GM12872 (cell line): Measurements from ENCODE around the gene C11orf24.

ENCODE experiments used
- TF ChIP-seq, protein P1 (sequence below): IDR thresholded peaks from 3 replicates; pipeline ENCODE4 v1.5.1; 2011; ENCODE audit warnings: low read depth, mild to moderate bottlenecking, low read length, moderate library complexity; ENCODE audit not compliant: insufficient read depth

The C11orf24 gene

GRCh38 chr11:68271023-68271780 is 571 bp downstream of the C11orf24 start:
- TF ChIP-seq, protein P1, sequence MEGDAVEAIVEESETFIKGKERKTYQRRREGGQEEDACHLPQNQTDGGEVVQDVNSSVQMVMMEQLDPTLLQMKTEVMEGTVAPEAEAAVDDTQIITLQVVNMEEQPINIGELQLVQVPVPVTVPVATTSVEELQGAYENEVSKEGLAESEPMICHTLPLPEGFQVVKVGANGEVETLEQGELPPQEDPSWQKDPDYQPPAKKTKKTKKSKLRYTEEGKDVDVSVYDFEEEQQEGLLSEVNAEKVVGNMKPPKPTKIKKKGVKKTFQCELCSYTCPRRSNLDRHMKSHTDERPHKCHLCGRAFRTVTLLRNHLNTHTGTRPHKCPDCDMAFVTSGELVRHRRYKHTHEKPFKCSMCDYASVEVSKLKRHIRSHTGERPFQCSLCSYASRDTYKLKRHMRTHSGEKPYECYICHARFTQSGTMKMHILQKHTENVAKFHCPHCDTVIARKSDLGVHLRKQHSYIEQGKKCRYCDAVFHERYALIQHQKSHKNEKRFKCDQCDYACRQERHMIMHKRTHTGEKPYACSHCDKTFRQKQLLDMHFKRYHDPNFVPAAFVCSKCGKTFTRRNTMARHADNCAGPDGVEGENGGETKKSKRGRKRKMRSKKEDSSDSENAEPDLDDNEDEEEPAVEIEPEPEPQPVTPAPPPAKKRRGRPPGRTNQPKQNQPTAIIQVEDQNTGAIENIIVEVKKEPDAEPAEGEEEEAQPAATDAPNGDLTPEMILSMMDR = peak; percentile 66

DNA sequence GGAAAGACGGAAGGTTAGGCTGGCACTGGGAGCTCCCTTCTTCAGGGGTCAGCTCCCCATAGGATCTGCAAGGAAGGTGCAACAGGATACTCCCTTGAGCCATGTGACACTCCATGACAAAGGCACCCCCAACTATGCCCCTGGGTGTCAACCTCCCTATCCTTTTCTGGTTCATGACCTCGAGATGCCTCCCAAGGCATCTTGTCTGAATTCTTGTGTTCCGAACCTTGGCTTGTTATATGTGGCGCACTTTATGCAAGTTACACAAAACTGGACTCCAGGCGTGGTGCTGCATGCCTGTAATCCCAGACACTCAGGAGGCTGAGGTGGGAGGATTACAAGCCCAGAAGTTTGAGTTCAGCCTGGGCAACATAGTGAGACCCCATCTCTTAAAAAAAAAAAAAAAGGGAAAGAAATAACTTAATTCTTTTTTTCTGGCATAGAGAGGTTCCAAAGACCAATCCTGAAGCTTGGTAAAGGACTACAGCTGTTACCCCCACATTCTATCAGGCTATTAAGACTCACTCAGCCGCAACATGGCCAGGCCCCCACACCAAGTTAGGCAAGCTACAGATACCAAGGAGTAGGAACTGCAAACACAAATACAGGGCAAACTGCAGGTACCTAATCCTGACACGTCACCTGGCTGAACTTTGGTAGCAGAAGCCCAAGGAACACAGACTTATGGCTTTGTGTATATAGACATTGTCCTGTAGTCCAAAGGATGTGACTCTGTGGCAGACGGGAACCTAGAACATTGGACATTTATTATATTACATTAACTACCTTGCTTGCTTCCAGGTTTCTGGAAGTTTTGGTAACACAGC is 1.4 kb downstream of the C11orf24 start:
- TF ChIP-seq, protein P1 = no peak

DNA sequence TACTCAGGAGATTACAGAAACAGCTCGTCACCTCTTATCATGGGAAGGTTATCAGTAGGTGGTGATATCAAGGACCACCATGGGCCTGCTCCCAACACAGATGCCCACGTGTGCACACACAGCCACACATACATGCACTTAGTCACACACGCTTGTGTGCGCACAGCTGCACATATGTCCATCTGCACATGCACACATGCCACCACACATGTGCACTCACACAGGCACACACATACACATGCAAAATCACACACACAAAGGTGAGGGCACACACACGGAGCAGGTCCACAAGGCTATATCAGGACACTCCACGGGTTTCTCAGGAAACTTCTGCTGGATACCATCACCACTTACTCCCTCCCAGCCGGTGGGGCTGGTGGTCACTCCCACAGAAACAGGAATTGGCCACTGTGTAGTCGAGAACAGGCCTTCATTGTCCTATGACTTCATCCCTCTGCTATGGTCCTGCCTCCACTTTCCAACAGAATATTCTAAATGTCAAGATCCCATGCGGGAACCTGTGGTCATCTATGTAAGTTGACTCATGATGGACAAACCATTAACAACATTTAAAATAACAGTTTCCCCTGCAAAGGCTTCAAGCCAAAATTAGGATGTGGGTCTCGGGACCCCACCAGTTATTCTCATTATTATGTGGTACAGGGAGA is 2.2 kb downstream of the C11orf24 start:
- TF ChIP-seq, protein P1 = no peak

DNA sequence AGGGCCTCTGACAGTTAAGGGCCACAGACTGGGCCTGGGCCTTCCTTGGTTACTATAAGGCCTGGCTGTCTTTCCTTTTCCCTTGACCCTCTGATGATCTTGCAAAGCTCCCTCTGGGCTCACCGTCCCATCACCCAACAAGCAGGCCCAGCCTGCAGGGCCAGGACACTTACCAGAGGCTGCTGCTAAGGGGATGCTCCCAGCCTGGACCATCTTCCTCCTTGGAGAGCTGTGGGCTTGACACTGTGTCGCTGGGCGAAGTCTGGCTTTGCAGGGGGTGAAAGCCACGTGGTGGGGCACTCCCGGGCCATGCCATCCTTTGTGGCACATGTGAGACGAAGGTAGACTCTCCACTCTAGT is 3.9 kb downstream of the C11orf24 start:
- TF ChIP-seq, protein P1 = no peak

GRCh38 chr11:68266936-68267880 is 4.6 kb downstream of the C11orf24 start:
- TF ChIP-seq, protein P1 = no peak

- TF ChIP-seq, protein P1 = no peak
Observed at GRCh38 chr11:68266121-68266891, 5.5 kb downstream of the C11orf24 start.
